GM18909 (cell line): Measurements from ENCODE around the gene DLX5.
"Not testable (repeated sequence)": the region's sequence is repeated elsewhere in the genome, so short reads cannot be mapped to it uniquely, and the experiment has no call there.

Source experiments
- ATAC-seq: cut with Tn5 transposase; IDR thresholded peaks from one replicate; pipeline ENCODE4 v1.9.1; 2021; ENCODE audit warnings: mild to moderate bottlenecking; ENCODE audit not compliant: unreplicated experiment, poor library complexity

DLX5 gene

DNA sequence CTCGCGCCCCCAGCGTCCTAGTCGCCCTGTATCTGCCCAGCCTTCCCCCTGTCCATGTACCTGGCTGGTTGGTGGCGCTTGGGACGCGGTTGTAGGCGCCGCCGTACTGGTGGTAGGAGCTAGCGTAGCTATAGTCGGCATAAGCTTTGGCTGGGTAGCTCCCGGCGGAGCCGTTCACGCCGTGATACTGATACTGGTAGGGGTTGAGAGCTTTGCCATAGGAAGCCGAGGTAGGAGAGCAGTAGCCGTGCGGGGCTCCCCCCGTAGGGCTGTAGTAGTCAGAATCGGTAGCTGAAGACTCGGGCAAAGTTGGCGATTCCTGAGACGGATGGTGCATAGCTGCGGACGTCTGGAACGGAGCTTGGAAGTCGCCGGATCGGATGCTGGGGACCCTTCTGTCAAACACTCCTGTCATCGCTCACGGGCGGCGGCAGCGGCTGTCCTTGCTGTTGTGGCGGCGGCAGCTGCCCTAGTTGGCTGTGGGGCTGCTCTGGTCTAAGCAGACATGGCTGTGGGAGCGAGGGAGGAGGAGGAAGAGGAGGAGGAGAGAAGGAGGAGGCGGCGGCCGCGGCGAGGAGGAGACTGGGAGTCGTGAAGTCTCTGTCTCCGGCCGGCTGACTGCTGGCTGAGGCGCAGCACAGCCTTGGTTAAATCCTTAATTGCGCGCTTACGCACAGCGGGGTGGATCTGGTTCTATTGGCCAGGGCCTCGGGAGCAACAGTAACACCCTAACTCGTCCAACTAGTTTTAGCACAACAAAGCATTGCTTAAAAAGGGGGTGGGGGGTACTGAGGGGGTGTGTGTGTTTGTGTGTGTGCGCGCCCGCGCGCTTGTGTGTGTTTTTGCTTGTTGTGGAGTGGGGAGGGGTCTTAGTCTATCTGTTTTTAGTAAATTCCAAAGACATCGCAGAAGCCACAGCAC is at the start of gene DLX5:
TSS of gene DLX5 (minus strand) at position 623 of the 921 bp plus-strand sequence. CDS start at position 415, 208 bp downstream.
- no peak for ATAC-seq

DNA sequence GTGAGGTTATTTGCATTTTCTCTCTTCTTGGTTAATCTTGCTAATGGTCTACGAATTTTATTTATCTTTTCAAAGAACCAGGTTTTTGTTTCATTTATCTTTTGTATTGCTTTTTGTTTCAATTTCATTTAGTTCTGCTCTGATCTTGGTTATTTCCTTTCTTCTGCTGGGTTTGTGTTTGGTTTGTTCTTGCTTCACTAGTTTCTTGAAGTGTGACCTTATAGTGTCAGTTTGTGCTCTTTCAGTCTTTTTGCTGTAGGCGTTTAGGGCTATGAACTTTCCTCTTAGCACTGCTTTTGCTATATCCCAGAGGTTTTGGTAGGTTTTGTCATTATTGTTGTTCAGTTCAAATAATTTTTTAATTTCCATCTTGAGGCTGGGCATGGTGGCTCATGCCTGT is 47.4 kb upstream of the DLX5 start:
- ATAC-seq: not testable (repeated sequence)

DNA sequence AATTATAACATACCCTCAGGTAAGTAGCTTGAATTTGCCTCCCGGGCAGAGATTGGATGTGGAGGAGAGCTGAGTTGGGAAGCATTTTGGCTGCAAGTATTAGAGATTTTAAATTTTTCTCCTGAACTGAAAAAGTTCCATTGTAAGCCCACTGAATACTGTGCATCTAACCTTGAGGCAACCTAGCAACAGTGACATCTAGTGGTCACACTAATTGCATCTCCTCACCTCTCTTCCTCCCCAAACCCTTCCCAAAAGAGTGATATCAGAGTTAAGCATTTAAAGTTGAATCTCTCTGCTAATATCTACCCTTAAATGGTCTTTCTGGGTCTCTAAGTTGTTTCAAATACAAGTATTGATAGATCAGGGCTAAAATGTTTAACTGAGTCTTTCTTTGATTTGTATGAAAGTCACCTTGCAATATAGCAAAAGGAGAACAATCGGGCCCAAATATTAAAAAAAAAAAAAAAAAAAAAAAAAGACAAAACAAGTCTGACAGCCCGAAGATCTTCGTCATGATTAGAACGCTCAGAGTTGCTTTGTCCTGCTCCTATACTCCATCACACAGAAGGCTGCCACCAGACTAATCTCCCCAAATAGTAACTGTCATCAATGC is 40.4 kb upstream of the DLX5 start:
- ATAC-seq: peak; percentile 82

DNA sequence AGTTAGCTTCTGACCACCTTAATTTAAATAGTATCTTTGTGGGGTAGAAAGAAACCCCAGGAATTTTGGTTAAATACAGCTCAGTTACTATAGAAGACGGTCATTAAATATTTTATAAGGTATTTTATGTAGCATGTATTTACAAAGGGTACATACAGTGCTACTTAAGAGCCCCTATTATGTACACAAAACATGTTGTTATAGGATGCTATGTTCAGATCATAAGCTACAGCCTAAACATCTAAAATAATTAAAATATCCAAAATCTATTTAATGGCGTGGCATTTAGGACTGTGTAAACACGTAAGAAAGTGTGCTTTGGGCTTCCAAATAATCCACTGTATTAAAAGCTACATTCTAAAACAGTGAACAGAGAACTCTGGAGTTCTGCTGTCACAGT is 39.4 kb upstream of the DLX5 start:
- ATAC-seq: no peak

DNA sequence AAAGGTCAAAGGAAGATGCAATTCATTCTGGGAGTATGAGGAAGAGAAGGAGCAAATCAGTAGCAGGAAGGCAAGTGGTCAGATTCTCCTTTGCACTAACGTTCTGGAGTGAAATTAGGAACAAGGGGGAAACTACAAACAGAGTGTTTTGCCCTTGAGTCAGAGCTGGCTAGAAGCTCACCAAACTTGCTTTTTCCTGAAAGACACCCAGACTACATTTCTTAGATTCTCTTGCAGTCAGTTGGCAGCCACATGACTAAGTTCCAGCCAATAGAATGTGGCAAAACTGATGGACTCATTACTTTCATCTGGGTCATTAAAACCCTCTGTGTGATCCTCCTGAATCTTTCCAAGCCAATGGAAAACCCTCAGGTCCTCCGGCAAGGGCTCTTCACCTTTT is 18.6 kb upstream of the DLX5 start:
- ATAC-seq: no peak

DNA sequence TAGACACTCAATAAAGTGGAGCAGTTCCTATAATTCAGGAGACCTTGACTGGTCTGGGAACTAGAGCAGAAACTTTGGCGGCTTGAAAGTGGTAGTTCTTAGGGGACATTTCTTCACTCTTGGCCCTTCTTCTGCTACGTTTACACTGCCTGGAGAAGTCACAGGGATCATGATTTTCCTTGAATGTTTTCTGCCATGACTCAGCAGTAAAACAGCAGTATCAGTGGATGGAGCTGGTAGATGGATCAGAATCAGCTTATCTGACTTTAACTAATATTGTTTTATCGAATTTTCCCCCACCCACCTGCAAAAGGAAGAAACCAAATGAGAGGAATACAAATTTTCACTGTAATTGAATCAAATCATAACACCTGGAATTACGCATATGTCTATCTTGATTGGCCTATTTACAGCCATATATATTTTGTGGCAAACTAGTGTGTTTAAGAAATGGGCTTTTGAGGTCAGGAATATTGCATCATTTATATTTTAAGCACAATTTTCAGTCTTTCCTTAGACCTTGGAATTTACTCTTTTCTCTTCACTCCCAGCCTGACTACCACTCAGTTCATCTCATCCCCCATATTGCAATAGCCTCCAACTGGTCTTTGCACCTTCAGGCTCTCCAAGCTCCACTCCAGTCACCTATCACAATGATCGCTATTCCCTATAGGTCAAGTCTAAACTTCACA is 14.9 kb upstream of the DLX5 start:
- no peak for ATAC-seq

DNA sequence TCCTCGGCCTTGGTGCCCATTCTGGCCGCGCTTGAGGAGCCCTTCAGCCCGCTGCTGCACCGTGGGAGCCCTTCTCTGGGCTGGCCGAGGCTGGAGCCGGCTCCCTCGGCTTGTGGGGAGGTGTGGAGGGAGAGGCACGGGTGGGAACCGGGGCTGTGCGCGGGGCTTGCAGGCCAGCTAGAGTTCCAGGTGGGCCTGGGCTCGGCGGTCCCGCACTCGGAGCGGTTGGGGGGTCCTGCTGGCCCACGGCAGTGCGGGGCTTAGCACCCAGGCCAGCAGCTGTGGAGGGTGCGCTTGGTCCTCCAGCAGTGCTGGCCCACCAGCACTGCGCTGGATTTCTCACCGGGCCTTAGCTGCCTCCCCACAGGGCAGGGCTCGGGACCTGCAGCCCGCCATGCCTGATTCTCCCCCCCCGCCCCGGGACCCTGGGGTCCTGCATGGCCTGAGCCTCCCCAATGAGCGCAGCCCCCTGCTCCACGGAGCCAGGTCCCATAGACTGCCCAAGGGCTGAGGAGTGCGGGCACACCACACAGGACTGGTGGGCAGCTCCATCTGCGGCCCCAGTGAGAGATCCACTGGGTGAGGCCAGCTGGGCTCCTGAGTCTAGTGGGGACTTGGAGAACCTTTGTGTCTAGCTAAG is 9.7 kb upstream of the DLX5 start:
- ATAC-seq: not testable (repeated sequence)

DNA sequence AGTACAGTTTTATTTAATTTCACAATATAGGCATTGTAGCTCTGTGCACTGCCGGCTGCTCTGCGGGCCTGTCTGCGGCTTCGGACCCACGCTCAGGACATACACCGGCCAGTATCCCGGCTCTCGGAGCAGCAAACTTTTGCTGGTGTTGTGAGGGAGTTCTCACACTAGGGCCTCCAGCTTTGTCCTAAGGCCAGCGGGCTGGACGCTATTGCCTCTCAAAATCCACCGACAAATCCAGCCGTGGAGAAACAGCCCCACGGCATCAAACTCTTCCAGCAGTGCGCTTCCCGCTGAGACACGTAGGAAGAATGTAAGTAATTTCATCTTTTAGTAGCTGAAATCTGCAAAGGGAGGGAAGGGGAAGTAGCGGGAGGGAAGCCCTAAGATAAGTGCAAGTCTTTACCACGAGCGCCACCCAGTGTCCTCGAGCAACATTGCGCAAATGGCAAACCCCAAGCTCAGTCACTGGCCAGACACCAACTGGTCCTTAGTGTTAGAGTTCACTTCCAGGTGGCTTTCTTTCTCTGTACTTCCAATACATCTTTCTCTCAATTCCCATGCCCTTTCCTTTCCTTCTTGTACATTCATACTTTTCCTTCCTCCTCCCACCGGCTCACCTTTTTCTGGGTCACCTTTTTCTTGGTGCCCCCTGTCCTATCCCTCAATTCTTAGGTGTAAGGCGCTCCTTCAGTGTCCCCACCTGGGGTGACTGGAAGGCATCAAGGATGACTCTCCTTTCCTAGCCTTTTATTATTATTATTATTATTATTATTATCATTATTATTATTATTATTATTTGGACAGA is 3.0 kb upstream of the DLX5 start:
- ATAC-seq: peak; percentile 89

DNA sequence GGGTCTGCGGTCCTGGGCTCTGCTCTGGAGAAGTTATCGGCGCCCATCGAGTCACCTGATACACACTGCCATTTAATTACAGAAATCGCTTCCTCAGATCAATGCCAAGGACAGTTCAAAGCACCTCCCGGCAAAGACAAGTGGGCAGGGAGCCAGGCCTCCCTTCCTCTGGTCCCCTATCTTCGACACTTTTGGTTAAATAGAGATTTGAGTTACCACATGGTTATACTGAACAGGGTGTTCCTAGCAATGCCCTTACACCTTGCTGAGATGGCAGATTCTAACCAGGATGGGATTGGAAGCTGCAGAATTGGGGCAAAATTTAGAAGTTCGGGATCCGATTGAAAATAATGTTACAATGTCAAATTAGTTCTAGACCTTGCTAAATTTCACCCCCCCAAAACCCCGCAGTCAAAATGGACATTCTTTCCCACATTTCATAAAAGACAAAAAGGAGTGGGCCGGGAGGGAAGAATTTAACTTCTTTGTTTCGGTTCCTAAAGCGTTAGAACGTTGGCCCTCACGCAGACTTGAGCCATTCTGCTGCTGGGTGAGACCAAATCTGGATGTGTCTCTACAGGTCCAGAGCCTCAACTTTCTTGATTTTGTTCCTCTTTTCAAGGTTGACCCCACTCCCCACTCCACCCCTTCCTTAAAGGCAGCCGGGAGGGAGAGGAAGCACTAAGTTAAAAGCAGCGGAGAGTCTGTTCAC is 2.2 kb upstream of the DLX5 start:
- peak; percentile 5 for ATAC-seq

DNA sequence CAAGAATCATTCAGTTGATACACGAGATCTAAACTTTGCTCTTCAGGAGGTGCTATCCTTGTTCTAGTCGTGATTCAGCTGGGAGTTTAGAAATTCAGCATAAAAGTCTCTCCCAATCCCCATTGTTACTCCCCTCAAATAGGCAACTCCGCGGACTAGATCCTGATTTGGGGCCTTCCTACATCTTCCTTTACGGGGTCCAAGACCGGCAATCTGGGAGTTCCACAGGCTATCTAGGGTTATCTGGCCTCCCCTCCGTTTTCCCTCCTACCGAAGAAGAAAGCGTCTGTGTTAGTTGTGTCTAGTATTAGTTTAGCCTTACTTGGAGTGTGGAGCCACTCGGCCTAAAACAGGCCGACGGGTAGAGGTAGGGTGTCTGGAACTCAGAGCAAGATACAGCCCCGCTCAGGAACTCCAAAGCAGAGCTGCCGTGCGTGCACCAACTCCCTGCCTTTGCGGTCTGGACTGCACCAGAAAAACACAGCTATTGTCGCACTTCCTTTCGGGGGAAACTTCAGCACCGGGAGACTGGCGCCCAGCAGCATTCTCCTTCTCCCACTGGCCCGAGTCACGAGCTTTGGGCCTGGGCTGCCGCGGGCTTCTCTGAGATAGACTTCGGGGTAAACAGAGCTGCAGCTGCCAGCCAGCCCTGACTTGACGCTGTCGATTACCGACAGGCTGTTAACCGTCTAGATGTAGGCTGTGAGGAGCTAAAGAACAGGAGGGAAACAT is 1.5 kb upstream of the DLX5 start:
- no peak for ATAC-seq

DNA sequence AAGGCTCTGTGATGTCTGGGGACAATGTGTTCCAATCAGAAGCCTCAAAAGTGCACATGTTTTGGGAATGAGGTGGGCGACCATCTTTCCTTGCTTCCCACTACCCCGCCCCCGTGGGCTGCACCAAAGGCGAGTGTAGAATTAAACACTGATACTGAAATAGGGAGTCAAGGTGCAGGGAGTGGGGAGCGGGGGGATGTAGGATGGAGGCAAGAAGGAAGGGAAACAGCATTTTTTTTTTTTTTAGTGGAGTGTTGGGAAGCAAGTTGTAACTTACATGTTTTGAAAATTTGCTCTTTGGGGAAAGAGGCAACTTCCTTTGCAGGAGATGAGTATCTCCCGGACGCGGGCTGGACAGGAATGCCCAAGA is 484 bp upstream of the DLX5 start:
- no peak for ATAC-seq

DNA sequence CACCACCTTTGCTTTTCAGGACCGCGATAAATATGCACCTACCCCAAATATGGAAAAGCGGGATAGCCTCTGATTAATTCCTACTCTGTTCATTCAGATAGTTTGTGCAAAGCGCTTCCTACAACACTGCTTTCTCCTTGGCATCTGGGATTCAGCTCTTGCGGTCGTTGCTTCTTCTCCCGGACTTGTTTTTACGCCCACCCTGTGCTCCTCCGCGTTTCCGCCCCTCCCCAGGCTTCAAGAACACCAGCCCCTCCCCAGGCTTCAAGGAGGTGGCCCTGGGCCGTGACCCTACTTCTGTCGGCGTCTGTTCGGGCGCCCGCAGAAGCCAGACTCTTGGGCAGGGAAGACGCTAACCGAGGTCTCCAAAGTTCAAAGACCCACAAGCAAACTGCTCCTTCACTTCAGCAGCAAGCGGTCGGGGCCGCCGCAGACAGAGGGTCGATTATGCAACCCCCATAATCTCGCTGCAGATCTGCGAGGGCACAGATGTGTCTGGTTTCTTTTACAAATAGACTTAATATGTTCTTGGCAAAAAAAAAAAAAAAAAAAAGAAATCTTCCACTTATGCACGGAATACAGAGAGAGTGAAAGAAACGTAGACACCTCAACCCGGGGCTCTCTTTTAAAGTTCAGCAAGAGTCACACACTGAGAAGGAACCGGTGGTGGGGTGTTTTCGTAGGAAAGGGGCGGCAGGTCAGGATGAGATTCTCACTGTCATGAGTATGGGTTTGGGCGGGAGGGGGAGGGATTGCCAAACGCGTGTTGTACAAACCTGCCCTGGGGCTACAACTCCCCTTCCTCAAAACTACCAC is 1.9 kb downstream of the DLX5 start:
- ATAC-seq: no peak

DNA sequence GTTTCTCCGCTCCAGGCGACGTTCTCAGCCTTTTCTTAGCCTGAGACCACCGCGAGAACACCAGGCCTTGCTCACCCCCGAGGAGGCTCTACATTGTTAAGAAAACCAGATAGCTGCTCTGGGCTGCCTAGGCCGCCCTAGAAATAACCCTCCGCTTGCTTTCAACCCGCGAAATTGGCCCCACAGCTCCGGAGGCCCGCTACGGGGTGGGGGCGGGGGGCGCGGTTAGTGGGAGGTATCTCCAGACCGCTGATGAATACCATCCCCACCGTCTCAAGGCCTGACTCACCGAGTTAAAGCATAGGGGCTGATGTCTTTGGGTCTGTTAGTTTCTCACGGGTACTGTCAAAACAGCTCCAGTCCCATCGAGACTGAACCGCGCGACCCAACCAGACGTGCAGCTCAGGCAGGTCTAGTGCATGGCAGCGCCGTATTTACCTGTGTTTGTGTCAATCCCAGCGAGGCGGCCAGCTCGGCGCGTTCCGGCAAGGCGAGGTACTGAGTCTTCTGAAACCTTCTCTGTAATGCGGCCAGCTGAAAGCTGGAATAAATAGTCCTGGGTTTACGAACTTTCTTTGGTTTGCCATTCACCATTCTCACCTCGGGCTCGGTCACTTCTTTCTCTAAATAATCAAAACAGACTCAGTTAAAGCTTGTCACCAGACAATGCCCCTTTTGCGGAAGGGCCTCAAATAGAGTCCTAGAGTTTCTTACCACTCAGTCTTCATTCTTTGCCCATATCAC is 2.7 kb downstream of the DLX5 start:
- no peak for ATAC-seq

DNA sequence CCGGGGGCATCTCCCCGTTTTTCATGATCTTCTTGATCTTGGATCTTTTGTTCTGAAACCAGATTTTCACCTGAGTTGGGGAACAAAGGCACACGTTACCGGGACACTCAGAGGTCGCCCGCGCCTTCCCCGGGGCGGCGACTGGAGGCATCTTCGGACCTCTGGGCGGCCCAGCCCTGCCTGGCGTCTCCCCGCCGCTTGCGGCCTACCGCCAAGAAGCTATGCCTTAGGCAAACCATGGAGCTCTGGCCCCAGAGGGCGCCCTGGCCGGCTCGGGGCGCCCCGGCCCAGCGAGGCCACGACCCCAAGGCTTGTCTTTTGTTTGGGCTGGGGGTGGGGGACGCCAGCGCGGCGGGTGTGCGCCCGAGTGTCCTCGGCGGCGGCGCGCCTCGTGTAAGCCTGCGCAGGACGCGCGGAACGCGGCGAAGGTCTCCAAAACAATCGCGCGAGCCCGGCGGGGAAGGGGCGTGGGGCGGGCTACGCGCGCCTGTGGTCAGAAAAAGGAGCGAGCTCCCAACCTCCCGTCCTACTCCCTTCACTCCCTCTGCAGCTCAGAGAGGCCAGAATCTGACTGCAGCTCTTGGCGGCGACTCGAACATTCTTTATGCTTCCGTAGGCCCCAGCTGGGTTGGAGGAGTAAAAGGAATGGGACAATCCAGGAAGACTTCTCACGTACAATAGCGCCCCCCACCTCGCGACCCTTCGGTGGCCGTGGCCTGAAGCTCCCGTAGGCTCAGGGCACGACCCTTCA is 3.5 kb downstream of the DLX5 start:
- ATAC-seq: no peak

DNA sequence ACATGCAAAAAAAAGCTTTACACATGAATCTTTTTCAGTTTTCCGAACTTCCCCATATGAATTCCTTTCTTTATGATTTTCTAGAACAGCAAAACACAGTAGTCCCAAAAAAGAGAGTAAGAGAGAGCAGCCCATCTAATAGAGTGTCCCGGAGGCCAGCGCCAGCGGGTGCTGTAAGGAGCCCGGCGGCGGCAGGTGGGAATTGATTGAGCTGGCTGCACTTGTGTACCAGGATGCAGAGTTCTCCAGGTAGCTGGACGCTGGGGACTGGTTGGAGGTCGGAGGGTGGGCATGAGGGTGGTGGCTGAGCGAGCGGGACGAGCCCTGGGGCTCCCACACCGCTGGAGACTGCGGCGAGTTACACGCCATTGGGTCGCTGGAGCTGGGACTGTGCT is 4.0 kb downstream of the DLX5 start:
- no peak for ATAC-seq

DNA sequence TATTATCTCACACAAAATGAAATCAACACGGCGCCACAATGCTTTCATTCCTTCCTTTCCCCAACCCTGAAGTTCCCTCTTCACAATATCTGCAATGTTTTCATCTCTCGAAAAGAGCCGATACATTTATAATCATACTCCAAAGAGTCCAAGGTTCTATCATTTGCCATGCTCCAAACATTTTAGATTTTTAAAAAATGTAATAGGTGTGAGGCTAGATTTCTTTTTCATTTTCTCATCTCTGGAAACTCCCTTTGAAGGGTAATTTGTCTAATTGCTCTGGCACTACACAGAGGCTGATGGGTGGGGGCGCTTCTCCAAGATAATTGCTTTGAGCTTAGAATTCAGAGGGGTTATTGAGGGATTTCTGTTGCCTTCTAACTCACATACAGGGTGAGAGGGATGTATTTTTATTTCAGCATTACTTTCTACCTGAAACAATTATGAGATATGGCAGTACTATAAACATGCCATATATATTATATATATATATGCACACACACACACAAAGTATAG is 4.9 kb downstream of the DLX5 start:
- no peak for ATAC-seq
